Endothelial cell of hepatic sinusoid (primary cell): ENCODE data around the gene GUCA1A.
"Not testable (repeated sequence)": the region's sequence is repeated elsewhere in the genome, so short reads cannot be mapped to it uniquely, and the experiment has no call there.

Source experiments
- in situ Hi-C: cut with HindIII; loops from 2 replicates; pipeline ENCODE4 v1.10.0; 2017; ENCODE audit warnings: low sequenced_read_pairs

Gene GUCA1A

GRCh38 chr6:42142118-42142835 is 30.9 kb upstream of the GUCA1A start, which contains the start of gene C6orf132:
C6orf132 (minus strand) TSS chr6:42142620; CDS start chr6:42142444, 176 bp downstream.
- in situ Hi-C loops: no loop called here

DNA sequence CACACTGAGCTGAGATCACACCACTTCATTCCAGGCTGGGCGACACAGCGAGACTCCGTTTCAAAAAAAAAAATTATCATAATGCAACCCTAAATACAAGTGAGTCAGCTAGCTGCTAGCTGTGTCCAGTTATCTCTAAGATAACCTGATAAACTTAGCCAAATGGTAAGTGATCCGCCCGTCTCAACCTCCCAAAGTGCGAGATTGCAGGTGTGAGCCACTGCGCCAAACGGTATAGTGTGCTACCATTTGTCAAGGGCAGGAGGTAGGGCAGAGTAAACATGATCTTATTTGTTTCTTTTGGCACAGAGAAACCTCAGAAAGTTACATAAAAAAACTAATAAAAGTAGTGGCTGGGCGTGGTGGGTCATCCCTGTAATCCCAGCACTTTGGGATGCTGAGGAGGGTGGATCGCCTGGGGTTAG is 26.0 kb upstream of the GUCA1A start:
- in situ Hi-C loops: no loop called here

GRCh38 chr6:42148058-42148457 is 25.1 kb upstream of the GUCA1A start:
- in situ Hi-C loops: no loop called here

DNA sequence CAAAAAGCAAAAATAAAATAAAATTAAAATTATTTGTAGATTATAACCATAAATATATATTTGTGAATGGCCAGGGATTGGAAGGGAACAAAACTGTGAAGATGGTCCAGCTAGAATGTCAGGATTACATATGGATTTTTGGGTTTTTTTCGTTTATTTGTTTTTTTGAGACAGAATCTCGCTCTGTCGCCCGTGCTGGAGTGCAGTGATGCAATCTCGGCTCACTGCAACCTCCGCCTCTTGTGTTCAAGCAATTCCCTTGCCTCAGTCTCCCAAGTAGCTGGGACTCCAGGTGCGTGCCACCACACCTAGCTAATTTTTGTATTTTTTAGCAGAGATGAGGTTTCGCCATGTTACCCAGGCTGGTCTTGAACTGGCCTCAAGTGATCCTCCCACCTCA is 22.9 kb upstream of the GUCA1A start:
- in situ Hi-C loops: no loop called here

- in situ Hi-C loops: no loop called here
These were observed 21.1 kb upstream of the GUCA1A start for GRCh38 chr6:42152024-42152423.

- in situ Hi-C loops: not testable (repeated sequence)
These were observed 20.5 kb upstream of the GUCA1A start for GRCh38 chr6:42152528-42153213.

DNA sequence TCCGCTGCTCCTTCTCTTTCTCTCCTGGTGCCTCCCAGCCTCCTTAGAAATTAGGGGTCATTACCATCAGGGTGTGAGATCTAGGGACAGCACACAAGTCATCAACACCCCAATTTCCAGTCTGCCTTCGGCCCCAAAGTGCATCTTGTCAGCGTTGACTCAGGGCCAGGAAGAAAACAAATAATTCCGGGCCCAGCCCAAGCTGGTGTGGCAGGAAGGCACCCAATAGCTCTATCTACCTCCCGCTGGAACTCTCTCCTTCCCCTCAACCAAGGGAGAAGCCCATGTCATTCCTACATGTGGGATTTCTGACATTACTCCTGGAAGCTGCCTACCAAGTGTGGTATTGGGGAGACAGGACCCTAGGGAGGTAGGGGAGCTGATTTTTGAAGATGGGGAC is 19.2 kb upstream of the GUCA1A start:
- in situ Hi-C loops: no loop called here

GRCh38 chr6:42154461-42155209 is 18.5 kb upstream of the GUCA1A start:
- in situ Hi-C loops: no loop called here

DNA sequence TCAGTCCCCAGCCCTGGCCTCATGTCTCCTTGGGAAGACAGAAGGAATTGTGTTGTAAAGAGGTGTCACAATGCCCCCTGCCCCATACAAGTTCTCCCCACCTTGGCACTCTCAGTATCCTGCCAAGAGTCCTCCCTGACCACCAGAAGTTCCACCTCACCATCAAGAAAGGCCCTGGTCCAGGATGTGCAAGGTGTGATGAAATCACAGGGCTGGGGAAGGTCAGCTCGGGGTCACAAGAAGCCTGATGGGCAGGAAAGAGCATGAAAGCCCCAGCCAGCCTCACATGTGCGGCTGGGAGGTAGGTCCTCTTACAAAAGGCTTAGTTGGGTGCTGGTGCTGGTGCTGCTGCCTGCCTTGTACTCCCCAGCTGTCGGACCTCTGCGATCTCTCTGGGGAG is 17.9 kb upstream of the GUCA1A start:
- in situ Hi-C loops: no loop called here

DNA sequence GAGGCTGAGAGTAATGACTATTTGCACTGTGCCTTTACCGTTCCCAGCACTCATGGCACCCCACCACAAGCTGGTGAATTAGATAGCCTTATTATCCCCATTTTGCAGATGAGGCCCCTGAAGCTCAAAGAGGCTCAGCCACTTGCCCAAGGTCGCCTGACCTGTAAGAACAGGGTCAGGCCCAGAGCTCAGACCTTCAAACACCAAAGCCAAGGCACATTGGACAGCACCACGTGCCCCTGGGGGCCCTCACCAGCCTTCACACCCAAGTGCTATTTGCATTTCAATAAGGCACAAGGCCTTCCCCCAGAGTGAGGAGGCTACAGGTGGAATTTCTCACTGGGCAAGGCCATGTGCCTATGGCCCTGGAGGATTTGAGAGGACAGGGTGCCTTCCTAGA is 16.5 kb upstream of the GUCA1A start:
- in situ Hi-C loops: no loop called here

- in situ Hi-C loops: no loop called here
These were observed 15.2 kb upstream of the GUCA1A start for GRCh38 chr6:42158011-42158410.

DNA sequence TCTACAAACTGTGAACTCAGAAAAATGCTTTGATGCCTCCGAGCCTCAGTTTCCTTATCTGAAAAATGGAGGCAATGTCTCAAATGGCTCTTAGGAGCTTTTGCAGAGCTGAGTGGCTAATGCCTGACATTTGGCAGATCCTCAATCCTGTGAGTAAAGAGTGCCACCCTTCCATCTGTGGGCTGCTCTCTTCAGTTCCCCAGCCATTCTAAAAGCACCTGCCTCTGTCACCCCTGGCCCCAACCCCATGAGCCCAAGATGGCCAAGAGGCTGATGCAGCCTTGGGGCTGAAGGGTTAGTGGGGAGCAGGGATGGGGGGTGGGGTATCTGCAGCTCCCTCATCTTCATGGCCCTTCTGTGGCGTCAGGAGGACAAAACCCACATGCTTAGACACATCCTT is 14.5 kb upstream of the GUCA1A start:
- in situ Hi-C loops: no loop called here

DNA sequence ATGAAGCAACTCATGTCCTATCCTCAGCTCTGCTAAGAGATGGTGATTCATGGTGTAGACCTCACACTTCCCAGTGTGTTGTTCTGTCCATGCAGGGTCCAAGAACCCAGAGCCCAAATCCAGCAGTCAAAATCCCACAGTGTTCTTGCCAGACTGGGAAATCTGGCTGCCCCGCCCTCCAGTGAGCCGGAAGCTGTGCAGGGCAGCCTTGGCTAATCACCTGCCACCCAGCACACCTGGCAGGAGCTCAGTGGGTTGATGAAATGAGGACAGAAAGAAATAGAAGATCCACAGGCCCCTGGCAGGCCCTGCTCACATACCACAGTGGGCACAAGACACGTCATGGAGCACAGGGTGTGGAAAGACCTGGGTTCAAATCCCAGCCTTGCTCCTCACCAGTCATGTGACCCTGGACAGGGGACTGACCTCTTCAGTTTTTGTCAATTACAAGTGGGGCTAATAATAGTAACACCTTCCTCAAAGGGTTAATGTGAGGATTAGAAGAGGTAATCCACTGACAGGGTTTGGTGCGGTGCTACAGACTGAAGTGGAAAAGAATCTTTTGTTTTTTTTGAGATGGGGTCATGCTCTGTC is 13.6 kb upstream of the GUCA1A start:
- in situ Hi-C loops: no loop called here

GRCh38 chr6:42162384-42162783 is 10.8 kb upstream of the GUCA1A start:
- in situ Hi-C loops: no loop called here

DNA sequence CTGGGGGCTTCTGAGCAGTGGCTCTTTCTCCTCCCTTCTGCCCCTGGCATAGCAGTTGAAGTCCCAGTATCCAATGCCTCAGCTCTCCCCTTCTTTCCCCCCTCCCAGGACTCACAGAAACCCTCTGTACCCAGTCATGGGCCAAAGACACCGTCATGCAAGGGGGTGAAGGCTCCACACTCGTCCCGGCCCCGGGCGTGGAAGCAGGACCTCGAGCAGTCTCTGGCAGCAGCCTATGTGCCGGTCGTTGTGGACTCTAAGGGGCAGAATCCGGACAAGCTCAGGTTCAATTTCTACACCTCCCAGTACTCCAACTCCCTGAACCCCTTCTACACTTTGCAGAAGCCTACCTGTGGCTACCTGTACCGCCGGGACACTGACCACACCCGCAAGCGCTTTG is 10.4 kb upstream of the GUCA1A start:
- in situ Hi-C loops: no loop called here

DNA sequence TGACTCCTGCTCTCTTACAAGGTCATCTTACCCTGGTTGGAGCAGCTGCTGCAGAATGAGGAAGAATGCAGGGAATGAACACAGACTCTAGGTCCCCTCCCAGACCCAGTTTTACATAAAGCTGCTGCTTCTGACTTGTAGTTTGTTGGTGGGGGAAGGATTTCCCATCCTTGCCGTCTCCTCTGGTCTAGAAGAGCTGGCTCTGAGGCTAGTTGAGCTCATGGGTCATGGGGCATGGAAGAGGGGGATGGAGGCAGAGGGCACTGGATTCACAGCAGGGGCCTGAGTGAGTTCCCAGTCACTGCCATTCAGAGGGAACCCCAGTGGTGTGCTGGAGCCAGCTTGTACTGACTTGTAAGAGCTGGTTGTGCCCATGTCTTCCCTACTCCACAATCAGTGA is 9.2 kb upstream of the GUCA1A start:
- in situ Hi-C loops: no loop called here

- in situ Hi-C loops: no loop called here
These were observed 8.1 kb upstream of the GUCA1A start for GRCh38 chr6:42165016-42165415.

GRCh38 chr6:42166444-42167141 is 6.6 kb upstream of the GUCA1A start:
- in situ Hi-C loops: no loop called here

DNA sequence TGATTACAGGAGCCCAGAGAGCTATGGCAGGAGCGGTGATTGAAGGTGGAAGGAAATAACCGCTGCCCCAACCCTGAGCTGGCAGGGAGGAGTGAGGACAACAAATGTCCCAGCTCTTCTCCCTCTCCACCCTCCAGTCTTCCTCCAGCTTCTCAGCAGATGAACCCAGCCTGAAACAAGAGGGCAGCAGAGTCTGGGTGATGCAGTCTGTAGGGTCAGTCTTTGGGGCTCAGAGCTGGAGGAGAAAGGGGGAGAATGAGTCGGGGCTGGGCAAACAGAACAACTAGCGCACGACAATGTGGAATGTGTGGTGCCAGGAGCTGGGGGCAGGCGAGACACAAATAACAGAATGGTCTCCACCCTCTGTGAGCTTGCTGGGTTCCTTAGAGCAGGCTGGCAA is 4.5 kb upstream of the GUCA1A start:
- in situ Hi-C loops: no loop called here

GRCh38 chr6:42169780-42170179 is 3.4 kb upstream of the GUCA1A start:
- in situ Hi-C loops: loop anchor here (5.0 kb wide), 2 partner anchors 32 to 82 kb away; no protein-coding TSS in a partner anchor
